Measurements from ENCODE around the gene FKBP1A.
"Not testable (repeated sequence)": the region's sequence is repeated elsewhere in the genome, so short reads cannot be mapped to it uniquely, and the experiment has no call there.

Gene FKBP1A

DNA sequence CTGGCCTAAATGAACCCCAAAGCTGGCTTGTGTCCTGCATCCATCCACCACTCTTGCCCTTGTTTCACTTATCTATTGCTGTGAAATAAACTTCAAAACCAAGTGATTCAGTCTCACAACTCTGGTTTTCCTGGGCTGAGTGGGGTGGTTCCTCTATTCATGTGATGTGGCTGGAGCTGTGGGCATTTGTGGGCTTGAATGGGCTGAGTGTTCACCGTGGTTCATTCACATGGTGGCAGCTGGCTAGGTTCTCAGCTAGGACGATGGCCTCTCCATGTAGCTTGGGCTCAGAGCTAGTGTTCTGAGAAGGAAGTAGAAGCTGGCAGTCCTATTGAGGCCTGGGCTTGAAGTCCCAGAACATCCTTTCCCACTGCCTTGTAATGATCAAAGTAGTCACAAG, 30.4 kb downstream of the FKBP1A start:
- no peak for DNase-seq

DNA sequence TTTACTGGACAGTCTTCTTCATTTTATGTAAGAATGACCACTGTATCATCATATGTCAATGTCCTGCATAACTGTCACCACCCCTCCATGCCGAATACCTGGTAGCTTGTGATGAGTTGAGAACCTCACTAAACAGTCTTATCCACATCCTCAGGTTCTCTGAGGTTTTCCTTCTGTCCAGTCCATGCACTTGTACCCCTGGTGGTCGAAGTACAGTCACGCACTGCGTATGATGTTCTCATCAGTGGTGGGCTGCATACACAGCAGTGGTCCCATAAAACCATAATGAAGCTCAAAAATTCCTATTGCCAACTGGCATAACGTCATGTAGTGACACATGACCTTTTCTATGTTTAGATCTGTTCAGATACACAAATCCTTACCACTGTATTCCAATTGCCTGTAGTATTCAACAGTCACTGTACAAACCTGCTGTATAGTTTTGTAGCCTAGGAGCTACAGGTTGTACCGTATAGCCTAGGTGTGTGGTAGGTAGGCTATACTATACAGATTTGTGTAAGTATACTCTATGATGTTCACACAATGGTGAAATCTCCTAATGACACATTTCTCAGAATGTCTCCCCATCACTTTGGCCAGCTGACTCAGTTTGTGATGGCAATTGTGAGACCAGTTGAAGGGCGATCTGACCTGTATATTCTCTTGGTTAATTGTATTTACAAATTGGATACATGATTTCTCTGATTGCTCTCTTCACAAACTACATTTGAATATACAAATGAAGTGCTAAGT, 32.6 kb downstream of the FKBP1A start:
- no peak for DNase-seq

DNA sequence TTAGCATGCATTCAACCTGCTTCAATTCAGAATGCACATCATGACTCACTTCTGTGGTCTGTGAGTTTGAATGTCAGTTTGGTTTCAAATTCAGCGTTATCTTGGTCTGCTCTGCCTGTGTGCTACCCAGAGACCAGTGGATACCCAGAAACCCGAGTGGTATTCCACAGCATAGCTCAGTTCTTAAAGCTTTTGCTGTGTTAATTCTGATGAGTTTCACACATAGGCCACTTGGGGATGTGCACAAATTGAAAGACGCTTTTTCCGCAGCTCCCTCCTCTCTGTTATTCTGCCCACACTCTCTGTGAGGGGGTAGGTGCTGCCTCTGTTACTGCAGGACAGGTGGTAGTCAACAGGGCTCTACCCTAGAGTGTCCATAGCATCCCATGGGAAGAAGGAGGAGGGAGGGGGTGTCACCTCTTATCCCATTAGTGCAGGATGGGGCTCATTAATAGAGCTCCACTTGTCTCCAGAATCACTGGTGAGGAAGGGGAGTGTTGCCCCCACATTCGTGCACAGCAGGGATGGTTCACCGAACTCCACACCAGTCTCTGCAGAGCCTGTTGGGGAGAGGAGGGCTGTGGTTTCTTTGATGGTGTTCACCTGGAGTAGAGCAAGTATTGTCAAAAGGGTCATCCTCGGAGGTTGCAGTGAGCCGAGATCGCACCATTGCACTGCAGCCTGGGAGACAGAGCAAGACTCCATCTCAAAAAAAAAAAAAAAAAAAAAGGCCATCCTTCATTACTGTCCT, 34.8 kb downstream of the FKBP1A start:
- no peak for DNase-seq

DNA sequence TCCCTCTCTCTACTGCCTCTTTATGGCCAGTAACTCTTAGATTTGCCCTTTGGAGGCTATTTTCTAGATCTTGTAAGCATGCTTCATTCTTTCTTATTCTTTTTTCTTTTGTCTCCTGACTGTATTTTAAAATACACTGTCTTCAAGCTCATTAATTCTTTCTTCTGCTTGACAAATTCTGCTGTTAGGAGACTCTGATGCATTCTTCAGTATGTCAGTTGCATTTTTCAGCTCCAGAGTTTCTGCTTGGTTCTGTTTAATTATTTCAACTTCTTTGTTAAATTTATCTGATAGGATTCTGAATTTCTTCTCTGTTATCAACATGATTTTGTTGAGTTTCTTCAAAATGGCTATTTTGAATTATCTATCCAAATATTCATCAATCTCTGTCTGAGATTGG, 38.9 kb downstream of the FKBP1A start:
- DNase-seq: no peak

DNA sequence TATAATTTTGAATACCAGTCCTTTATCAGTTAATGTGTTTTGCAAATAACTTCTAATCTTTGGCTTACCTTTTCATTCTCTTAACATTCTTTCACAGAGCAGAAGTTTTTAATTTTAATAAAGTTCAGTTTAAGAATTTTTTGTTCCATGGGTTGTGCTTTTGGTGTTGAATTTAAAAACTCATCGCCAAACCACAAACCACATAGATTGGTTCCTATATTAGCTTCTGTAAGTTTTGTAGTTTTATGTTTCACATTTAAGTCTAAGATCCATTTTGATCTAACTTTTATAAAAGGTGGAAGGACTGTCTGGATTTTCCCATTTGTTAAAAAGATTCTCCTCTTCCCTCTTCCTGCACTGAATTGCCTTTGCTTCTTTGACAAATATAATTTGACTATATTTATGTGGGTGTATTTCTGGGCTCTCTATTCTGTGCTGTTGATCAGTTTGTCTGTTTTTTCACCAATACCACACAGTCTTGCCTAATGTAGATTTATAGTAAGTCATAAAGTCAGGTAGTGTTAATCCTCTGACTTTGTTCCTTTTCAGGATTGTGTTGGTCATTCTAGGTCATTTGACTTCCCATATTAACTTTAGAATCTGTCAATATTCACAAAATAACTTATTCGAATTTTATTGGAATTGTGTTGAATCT, 46.4 kb downstream of the FKBP1A start:
- no peak for DNase-seq

DNA sequence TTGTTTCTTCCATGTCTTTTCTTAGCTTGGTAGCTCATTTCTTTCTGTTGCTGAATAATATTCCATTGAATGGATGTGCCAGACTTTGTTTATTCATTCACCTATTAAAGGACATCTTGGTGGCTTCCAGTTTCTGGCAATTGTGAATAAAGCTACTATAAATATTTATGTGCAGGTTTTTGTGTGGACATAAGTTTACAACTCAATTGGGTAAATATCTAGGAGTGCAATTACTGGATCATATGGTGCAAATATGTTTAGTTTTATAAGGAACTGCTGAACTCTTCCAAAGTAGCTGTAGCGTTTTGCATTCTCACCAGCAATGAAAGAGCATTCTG, 47.1 kb downstream of the FKBP1A start:
- no peak for DNase-seq

DNA sequence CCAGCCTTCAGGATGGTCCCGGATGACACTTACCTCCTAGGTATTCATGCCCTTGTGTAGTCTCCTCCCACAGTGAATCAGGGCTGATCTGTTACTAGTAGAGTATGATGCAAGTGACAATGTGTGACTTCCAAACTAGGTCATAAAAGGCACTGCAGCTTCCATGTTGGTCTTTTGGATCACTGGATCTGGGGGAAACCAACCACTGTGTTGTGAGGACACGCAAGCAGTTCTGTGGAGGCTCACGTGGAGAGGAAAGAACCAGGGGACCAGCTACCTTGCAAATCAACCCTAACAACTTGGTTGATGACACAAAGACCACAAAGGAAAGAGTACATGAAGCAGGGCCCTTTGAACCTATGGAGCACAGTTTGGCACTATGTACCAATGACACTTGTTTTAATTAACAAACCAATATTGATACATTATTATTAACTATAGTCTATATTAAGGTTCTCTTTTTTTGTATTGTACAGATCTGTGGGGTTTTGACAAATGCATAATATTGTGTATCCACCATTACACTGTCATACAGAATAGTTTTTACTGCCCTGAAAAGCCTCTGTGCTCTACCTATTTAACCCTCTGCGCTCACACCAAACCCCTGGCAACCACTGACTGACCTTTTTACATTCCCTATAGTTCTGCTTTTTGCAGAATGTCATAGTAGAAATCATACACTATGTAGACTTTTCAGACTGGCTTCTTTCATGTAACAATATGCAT, 47.7 kb downstream of the FKBP1A start:
- no peak for DNase-seq

DNA sequence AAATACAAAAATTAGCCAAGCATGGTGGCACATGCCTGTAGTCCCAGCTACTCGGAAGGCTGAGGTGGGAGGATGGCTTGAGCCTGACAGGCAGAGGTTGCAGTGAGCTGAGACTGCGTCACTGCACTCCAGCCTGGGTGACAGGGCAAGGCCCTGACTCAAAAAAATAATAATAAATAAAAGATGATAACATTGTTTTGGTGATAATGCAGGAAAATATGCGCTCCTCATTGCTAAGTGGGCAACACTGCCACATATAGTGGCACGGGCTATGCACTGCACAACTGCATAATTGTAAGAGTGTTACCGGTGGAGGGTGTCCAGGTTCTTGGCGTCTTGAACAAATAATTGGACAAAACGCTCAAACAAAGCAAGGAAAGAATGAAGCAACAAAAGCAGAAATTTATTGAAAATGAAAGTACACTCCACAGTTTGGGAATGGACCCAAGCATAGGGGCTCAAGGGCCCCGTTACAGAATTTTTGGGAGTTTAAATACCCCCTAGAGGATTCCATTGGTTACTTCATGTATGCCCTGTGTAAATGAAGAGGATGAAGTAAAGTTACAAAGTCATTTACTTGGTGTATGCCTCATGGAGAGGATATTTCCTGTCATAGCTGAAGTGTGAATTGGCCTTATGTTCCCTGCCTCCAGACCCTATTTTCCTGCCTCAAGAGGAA, 49.3 kb downstream of the FKBP1A start:
- DNase-seq: not testable (repeated sequence)

DNA sequence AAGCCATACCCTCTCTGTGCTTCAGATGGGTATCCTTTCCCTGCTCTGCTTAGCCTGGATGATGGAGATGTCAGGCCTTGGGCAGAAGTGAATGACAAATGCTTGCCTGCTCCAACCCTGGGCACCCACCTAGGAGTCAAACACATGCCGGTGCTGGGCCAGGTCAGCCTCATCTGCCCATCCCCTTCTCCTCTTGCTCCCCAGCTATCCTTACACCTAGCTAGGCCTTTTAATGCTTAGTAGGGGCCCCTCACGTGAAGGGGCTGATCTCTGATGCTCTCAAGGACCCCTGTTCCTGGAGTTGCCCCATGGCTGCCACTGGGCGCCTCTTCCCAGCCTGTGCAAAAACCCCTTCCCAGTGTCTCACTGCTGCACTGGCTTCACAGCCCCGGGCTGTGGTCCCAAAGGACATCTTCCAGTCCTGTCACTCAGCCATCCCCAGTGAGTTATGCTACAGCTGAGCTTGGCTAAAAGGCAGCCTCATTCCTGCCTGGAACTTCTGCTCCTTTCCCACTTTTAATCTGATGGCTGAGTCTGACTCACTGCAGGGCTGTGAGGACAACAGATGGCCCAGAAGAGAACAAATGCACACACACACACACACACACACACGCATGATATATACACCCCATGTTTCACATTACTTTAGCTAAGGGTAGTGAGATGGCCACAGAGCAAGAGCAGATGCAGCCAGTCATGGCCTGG, 51.1 kb downstream of the FKBP1A start:
- no peak for DNase-seq

DNA sequence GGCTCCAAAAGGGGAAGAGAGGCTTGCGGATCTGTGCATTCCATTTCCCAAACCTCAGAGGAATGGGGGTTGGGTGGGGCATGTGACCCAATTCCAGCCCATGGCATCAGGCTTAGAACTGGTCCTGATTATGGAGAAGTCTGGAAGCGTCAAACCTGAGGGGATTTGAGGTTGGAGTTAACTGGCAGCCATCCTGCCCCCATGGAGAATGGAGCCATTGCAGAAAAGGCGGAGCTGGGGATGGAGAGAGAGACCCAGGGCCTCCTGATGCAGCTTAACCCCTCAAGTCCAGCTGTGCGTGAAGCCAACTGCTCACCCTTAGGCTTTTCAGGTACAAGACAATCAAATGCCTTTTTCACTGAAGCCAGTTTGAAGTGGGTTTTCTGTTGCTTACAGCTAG, 54.1 kb downstream of the FKBP1A start:
- DNase-seq: no peak

DNA sequence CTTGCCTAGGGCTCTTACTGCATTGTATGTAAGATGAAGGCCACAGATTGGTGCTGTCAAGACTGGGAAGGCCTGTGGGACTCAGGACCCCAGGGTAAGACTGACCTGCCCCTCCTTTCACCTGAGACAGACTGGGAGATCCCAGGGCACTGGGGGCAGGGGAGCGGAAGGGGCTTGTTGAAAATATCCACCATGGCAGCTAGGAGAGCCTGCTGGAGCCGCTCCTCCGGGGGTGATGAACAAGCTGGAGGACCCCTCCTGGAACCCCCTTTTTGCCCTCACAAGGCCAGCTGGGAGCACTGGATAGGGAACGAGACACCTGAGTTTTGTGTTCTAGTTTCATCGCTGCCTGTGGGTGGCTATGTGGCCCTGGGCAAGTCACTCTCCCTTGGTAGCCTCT, 54.8 kb downstream of the FKBP1A start:
- no peak for DNase-seq

DNA sequence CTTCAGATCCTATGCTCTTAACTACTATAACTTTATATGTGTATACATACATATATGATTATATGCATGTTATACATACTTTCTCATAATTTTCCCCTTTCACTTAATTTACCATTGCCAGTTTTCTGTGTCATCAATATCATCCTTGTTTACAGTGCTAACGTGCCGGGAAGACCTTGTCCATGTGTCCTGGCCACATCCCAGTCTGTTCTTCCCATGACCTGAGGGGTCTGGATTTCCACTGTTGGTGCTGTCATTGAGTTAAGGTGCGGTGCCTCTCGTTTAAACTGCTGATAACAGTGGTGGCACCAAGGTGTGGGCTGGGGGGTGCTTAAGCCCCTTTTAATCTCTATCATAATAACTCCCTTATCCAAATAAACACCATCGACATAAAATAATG, 55.4 kb downstream of the FKBP1A start:
- DNase-seq: no peak

DNA sequence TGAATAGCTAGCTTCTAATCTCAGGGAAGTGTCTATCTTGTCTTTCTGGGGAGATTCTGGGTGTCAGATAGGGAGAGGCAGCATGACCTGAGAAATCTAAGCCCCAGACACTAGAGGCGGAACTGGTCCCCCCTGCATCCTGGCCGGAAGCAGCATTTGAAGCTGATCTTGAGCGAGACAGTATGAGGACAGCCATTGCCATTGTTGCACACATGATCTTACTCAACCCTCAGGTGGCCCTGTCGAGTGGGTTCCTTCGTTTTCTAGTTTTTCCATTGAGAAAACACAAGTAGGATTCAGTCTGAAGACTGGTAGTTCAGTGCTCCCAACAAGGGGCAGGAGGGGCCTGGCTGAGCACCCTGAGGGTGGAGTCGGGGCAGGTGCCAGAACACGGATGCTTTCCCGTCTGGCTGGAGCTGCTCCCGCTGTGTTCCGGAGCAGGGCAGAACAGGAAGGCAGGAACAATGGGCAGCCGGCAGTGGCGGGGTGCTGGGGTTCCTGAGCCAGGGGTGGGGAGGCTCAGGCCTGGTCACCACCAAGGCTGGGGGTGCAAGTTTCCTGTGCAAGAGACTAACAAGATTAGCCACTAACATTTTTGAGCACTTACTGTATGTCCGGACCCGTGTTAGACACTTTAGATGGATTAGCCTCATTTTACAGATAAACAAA, 56.0 kb downstream of the FKBP1A start:
- DNase-seq: no peak

DNA sequence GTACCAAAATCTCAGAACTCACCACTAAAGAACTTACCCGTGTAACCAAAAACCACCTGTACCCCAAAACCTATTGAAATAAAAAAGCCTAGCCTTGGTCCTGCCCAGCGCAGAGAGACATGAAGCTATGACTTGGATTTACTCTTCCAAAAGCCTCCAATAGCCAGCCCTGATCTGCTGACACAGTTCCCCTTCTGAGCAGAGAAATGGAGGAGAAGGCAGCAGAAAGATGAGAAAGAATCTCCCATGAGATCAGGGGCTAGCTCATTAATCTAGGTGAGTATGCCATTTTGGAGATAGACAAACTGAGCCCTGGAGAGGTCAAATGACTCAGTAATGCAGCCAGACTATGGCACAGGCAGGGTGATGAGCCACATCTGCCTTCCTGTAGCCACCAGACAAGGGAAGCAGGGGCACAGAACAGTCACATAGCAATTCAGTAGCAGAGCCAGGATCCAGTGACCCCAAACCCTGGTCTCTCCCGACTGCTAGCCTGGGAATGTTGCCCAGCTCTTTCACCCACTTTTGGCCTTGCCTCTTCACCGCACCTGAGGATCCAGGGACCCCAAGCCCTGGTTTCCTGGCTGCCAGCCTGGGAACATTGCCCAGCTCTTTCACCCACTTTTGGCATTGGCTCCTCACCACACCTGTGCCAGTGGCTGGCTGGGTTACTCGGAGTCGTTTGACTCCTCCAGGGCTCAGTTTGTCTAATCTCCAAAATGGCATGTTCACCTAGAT, 56.7 kb downstream of the FKBP1A start:
- no peak for DNase-seq

DNA sequence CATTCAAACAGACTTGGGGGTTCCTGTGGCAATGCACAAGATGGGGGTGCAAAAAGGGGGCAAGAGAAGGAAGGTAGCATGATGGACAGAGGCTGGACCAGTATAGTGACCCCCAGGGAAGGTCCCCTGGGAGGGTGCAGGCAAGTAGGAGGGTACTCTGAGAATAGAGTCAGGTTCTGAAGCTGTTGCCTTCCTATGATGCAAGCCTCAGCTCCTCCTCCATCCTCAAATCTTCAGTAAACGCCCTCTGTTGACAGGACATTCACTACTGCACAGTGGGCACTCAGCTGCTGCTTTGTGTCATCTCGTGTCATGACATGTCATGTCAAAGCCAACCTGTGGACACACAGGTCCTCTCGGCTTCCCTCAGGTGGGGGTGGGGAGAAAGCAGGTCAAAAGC, 58.1 kb downstream of the FKBP1A start:
- no peak for DNase-seq

DNA sequence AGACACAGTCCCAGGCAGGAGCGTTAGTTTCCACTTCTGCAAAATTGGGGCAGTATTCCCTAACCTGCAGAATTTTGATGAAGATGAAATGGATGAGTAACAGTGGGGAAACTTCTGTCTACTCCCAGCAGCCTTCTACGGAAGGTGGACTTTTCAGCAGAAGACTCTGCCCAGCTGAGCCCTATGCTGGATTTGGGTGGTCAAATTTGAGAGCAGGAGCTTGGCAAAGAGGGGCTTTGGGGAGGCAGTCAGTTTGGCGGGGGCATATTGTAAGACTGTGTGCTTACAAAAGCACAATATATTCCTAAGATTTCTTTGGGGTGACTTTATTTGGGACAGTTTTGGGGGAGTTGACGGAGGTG, 58.5 kb downstream of the FKBP1A start:
- DNase-seq: no peak

DNA sequence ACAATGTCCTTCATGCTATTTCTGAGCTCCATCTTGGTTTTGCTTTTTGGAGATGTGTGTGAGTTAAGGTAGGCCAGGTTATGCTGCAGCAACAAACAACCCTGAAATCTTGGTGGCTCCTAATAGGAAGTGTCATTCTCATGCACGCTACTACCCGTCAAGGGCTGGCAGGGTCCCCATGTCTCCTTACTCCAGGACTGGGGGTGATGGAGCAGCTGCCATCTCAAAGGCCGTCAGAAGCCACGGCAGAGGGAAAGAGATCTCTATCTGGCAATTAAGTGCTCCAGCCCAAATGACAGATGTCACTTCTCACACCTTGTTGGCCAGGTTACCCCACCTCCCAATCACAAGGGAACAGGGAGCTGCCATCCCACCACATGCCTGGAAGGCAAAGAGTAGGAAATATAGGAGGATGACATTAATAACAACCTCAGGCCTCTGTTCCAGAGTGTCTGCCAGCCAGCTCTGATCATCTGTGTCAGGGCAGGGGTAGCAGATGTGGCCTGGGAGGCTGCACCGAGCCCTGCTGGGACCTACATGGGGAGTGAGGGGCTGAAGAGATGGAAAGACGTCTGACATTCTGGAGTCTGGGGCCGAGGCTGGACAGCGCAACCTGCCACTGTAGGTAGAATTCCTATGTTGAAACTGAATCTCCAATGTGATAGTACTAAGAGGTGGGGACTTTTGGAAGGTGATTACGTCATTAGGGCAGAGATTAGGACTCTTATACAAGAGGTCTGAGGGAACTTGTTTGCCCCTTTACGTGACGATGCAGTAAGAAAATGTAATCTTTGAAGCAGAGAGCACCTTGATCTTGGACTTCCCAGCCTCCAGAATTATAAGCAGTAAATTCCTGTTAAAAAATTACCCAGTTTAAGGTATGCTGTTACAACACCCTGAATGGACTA, 59.1 kb downstream of the FKBP1A start:
- DNase-seq: no peak

DNA sequence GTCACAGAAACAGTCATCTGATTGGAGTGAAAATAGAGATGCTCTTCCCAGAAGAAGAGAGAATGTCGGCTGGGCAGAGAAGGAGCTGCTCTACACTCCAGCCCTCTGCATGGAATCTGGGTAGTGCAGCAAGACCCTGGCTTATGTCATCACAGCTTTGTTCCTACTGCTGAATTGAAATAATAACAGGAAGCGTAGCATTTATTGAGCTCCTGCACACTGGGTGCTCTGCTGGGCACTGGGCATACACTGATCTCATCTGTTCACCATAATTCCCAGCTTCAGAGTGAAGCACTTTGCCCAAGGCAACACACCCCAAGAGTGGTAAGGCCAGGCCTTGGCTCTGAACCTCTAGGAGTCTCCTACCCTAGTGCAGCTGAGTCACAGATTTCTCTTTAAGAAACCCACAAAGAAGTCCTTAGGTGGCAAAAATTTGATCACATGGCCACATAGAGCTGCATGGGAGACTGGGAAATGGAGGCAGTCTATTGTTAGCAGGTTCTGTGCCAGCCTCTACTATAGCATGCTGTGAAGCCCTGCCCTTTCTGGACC, 60.0 kb downstream of the FKBP1A start:
- DNase-seq: no peak

DNA sequence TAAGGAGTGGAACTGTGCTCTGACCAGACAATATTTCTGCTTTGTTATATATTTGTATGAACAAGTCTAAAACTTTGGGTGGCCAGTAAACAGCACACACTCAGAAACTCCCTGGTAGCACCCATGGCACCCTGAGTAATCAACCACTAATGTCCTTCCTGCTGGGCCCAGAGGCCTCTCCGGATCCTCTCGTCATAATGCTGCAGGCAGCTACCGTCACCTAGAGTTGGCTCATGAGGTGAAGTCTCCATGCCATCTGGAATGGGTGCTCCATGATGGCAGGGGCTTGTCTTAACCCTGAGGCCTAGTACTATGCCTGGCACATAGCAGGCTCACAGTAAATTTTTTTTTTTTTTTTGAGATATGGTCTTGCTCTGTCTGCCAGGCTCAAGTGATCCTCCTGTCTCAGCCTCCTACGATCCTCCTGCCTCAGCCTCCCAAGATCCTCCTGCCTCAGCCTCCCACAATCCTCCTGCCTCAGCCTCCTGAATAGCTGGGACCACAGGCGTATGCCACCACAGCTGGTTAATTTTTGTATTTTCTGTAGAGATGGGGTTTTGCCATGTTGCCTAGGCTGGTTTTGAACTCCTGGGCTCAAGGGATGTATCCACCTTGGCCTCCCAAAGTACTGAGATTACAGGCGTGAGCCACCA, 60.9 kb downstream of the FKBP1A start:
- no peak for DNase-seq
